Subcutaneous adipose tissue (tissue), 4 donors: ENCODE data around the gene ISG20. TPM values are rescaled to one million over a fixed set of nuclear protein-coding genes. Genes with fewer than 3 reads are reported as not detected.

ENCODE experiments used
- total RNA-seq, 4 donors: library from RNA; depleted of rRNA; stranded (reverse); fragments of >200 nt; gene quantifications; one replicate each; pipeline ENCODE4 v1.1.0, GENCODE V29; 2016
- TF ChIP-seq, protein P1 (sequence below): fragments of 450-650 bp; IDR thresholded peaks from one replicate; pipeline ENCODE4 v1.5.1; 2016; ENCODE audit warnings: low read depth, mild to moderate bottlenecking, control low read depth, antibody characterized with exemption, moderate library complexity

Gene ISG20
- total RNA-seq, 4 donors from 2014 or later: 7.5 to 12.4 (median 9.1) TPM

DNA sequence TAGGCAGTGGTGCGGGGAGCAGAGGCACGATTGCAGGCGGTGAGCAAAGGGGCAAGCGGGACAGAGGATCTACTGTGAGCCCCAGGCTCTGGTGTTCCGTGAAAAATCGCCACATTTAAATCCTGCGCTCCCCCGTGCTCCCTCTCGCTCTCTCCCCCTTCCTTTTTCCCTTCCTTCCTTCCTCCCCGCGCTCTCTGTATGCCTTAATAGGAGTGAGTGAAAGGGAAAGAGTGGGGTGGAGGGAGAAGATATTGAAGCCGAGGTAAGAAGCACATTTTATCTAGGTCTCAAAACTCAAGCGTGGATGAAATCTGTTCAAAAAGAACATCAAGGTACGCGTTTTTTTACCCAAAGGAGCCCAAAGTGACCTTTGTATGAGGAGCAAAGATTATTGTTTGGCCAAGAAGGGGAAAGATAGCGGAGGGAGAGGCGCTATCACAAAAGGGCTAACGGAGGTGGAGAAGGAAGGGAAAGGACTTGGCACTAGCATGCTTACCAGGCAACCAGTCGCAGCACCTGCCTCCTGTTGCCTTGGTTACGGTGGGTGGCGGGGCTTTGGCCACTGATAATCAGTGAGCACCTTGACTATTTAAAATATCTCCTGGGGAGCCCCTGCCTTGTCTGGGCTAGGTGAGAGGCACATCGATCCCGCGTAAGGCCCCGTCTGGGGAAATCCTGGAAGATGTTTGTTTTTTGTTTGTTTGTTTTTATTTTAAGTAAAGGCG lies 32.6 kb upstream of the ISG20 start:
- TF ChIP-seq, protein P1, sequence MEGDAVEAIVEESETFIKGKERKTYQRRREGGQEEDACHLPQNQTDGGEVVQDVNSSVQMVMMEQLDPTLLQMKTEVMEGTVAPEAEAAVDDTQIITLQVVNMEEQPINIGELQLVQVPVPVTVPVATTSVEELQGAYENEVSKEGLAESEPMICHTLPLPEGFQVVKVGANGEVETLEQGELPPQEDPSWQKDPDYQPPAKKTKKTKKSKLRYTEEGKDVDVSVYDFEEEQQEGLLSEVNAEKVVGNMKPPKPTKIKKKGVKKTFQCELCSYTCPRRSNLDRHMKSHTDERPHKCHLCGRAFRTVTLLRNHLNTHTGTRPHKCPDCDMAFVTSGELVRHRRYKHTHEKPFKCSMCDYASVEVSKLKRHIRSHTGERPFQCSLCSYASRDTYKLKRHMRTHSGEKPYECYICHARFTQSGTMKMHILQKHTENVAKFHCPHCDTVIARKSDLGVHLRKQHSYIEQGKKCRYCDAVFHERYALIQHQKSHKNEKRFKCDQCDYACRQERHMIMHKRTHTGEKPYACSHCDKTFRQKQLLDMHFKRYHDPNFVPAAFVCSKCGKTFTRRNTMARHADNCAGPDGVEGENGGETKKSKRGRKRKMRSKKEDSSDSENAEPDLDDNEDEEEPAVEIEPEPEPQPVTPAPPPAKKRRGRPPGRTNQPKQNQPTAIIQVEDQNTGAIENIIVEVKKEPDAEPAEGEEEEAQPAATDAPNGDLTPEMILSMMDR: no peak

GRCh38 chr15:88607951-88608350 lies 30.9 kb upstream of the ISG20 start:
- TF ChIP-seq, protein P1: no peak

DNA sequence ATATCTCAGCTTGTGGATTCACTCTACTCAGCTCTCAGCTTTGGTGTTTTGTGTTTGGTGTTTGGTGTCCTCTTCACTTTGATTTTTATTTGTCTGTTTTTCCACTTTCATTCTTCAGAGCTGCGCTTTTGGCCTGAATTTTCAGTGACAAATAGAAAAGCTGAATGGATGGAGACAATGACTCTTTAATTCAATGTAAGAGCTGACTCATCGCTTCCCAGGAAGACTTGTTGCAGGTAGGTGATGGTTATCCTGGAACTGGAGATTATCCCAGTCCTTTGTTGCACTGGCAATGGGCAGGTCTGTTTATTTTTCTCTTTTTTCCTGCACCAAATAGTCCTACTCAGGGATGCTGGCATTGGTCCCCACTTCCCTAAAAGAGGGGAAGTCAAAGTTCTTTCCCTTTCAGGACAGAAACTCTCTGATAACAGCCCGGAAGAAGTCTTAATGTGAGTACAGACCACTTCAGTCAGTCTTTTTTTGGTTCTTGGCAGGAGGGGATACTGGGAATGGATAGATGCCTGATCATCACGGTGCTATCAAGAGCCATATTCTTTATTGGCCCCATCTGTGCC lies 30.1 kb upstream of the ISG20 start:
- TF ChIP-seq, protein P1: no peak

DNA sequence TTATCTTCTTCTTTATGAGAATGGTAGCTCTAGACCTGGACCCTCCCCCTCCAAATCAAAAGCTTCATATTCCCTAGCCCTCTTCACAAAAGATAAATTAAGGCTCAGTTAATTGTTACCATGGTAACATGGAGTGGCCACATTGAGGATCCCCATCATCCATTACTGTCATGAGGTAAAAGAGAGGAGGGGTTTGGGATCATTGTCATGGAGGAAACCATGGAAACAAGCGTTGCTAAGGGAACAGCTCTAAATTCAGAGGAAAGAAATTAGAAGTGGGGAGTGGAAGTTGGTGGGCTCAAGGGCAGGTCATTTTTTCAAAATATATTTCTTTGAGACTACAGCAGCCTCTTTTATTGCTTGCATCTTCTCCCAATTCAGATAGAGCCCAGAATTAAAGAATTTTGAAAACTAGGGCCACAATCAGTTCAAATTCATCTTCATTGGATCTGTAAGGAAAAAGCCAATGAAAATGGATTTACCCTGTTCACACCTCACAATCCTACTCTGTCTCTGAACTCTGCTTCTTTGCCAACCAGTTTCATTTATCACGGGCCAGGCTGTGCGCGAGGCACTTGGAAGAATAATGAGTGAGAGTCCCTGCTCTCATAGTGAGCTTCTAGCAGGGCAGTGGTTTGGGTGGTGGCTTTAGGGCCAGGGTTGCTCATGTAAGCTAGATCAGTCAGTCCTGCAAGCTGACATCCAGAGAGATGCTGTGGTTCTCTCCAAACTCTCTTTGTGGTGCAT lies 29.3 kb upstream of the ISG20 start:
- TF ChIP-seq, protein P1: no peak

DNA sequence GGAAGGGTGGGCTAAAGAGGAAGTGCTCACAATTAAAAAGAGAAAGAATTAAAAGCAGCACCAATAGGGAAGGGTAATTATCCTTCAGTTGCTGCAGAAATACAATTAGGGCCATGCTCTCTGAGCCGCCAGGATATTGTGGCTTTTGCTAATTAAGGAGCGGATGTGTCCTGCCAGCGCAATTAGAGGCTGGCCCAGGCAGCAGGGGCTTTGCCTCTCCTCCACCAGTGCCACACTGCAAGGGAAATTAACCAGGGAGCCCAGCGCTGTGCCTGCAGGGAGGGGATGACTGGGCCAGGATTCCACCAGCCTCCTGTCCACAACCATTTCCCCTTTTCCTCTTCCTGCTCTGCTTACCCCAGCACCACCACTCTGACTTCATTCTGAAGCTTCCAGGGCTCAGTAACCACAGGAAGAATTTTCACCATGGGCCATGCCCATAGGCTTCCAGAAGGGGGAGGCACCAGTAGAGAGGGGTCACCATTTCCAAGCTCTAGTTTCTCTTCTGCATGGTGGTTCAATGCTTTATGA lies 28.1 kb upstream of the ISG20 start:
- TF ChIP-seq, protein P1: no peak

DNA sequence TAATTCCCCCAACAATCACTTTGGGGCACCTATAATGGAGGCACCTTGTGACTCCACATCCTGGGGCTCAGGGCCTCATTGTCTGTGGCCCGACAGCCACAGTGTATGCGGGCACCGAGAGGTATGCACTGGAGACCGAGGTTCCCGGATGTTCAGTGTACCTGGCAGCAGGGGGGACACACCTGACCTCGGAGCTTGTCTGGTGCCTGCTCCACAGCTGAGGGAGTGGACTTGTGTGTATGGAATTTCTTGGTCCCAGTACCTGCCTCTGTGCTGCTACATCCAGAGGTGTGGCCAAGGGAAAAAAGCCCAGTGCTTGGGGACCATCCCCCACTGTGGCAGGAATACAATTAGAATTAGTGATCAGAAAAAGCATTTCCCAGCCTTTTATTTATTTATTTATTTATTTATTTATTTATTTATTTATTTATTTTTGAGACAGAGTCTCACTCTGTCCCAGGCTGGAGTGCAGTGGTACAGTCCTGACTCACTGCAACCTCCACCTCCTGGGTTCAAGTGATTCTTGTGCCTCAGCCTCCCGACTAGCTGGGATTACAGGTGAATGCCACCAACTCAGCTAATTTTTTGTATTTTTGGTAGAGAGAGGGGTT lies 26.5 kb upstream of the ISG20 start:
- TF ChIP-seq, protein P1: no peak
